Astrocyte (in vitro differentiated cells and primary cell): Measurements from ENCODE around the gene XCL2. TPM values are rescaled to one million over a fixed set of nuclear protein-coding genes. Genes with fewer than 3 reads are reported as not detected.

Experiments
- DNase-seq: peaks from one replicate; pipeline ENCODE4 v3.0.0-alpha.2; 2010; ENCODE audit warnings: low read depth
- FAIRE-seq: peaks from 2 replicates; lab custom pipeline; 2011; peaks lifted over from hg19 to GRCh38; lab: Jason Lieb, UNC
- H2AFZ ChIP-seq: 2 replicates; pipeline ENCODE4 v1.6.0; 2012; ENCODE audit warnings: low read depth, low read length, inconsistent platforms
- H3K27ac ChIP-seq: 2 replicates; pipeline ENCODE4 v1.5.1; 2011; ENCODE audit warnings: low read depth, low read length, inconsistent platforms
- H3K27me3 ChIP-seq: 2 replicates; pipeline ENCODE4 v1.6.0; 2011; ENCODE audit warnings: low read length, inconsistent platforms; ENCODE audit not compliant: insufficient read depth
- H3K36me3 ChIP-seq: 2 replicates; pipeline ENCODE4 v1.5.1; 2011; ENCODE audit warnings: low read length, inconsistent platforms; ENCODE audit not compliant: insufficient read depth
- H3K4me1 ChIP-seq: 2 replicates; pipeline ENCODE4 v1.5.1; 2011; ENCODE audit warnings: low read length, inconsistent platforms; ENCODE audit not compliant: insufficient read depth
- H3K4me2 ChIP-seq: 2 replicates; pipeline ENCODE4 v1.6.0; 2012; ENCODE audit warnings: low read length, inconsistent platforms
- H3K4me3 ChIP-seq: 2 replicates; pipeline ENCODE4 v1.5.1; 2011; ENCODE audit warnings: low read depth, mild to moderate bottlenecking, low read length, inconsistent platforms; ENCODE audit not compliant: insufficient read depth
- H3K79me2 ChIP-seq: 2 replicates; pipeline ENCODE4 v1.6.0; 2012; ENCODE audit warnings: mild to moderate bottlenecking, low read length, inconsistent platforms; ENCODE audit not compliant: insufficient read depth
- H3K9ac ChIP-seq: 2 replicates; pipeline ENCODE4 v1.6.0; 2012; ENCODE audit warnings: mild to moderate bottlenecking, low read length, inconsistent platforms
- H3K9me3 ChIP-seq: 2 replicates; pipeline ENCODE4 v1.5.1; 2012; ENCODE audit warnings: low read depth, mild to moderate bottlenecking, low read length, inconsistent platforms; ENCODE audit not compliant: insufficient read depth
- H4K20me1 ChIP-seq: 2 replicates; pipeline ENCODE4 v1.6.0; 2012; ENCODE audit warnings: low read length, inconsistent platforms; ENCODE audit not compliant: insufficient read depth
- H3K27ac Mint-ChIP-seq: one replicate; pipeline ENCODE4 v1.8.0; 2021; ENCODE audit warnings: mild to moderate bottlenecking, mixed read lengths; ENCODE audit not compliant: unreplicated experiment
- H3K27me3 Mint-ChIP-seq: one replicate; pipeline ENCODE4 v1.8.0; 2021; ENCODE audit warnings: low read depth, mixed read lengths; ENCODE audit not compliant: unreplicated experiment
- H3K36me3 Mint-ChIP-seq: one replicate; pipeline ENCODE4 v1.8.0; 2021; ENCODE audit warnings: low read depth, mixed read lengths; ENCODE audit not compliant: unreplicated experiment
- H3K4me1 Mint-ChIP-seq: one replicate; pipeline ENCODE4 v1.8.0; 2021; ENCODE audit warnings: low read depth, mixed read lengths; ENCODE audit not compliant: unreplicated experiment
- H3K4me3 Mint-ChIP-seq: one replicate; pipeline ENCODE4 v1.8.0; 2021; ENCODE audit warnings: mild to moderate bottlenecking, moderate library complexity, mixed read lengths; ENCODE audit not compliant: unreplicated experiment
- H3K9me3 Mint-ChIP-seq: one replicate; pipeline ENCODE4 v1.8.0; 2021; ENCODE audit warnings: mild to moderate bottlenecking, mixed read lengths; ENCODE audit not compliant: unreplicated experiment
- EZH2 ChIP-seq: IDR thresholded peaks from 2 replicates; pipeline ENCODE4 v1.6.1; 2012; ENCODE audit warnings: mild to moderate bottlenecking, low read length, inconsistent platforms; ENCODE audit not compliant: insufficient read depth
- total RNA-seq: library from RNA; stranded (reverse); gene quantifications from 2 replicates; pipeline ENCODE4 v1.2.1, GENCODE V29; 2021
- TF ChIP-seq, protein P1 (sequence below): IDR thresholded peaks from 2 replicates; pipeline ENCODE4 v1.5.1; 2011; ENCODE audit warnings: low read depth, mild to moderate bottlenecking, inconsistent platforms, low read length, moderate library complexity; ENCODE audit not compliant: insufficient read depth

The XCL2 gene
- total RNA-seq, 1 donor from 2014 or later: not detected

DNA sequence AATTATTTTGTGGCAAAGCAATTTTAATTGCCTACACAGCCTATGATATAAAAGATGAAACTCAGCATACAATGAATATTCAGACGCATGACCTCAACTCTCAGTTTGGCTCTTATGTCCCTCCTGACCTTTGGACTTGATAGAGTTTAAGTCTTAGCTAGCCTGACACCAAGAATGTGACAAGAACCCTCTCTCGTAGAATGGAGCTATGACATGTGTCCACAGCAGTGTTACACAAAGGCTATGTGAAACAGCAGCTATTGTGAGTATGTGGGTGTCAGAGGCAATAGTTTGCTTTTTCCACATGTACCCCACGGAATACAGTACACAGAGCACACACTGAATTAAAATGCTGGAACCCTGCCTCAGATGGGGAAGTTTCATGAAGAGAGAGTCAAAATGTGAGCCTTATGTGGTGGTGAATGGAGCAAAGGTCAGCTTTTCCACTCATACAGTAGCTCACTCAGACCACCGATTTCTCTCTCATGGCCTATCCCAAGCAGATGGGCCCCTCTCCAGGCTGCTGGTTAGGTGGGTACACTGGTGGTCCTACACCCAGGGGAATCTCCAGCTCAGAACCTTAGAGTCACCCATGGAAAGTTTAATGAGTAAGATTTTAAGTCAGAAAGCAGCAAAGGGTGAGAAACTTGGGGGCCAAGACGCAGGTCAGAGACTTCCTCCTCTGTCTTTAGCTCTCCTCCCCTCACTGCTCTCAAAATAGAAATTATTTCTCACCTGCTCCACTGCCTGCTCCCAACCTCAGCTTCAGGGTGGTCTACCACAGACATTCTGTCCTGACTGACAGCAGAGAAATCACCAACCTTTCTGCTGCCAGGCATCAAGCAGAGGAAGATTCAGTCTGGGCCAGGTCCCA lies 10.1 kb upstream of the XCL2 start:
- Histone ChIP-seq H2AFZ (no peak overlapping the region), H3K36me3 (no peaks in the 10 kb centered on the region), H3K79me2 (no peaks in the 10 kb centered on the region), H3K27me3 (no peaks in the 10 kb centered on the region), H3K4me1 (no peaks in the 10 kb centered on the region), H4K20me1 (no peaks in the 10 kb centered on the region), H3K9ac (no peak overlapping the region), H3K4me3 (no peak overlapping the region), H3K4me2 (no peak overlapping the region), H3K9me3 (no peaks in the 10 kb centered on the region), H3K27ac (no peak overlapping the region)
- no peaks in the 10 kb centered on the region for H3K36me3 Mint-ChIP-seq
- H3K27me3 Mint-ChIP-seq: peaks cover 2% of the 10 kb centered on the region
- no peak overlapping the region for H3K27ac Mint-ChIP-seq
- H3K4me1 Mint-ChIP-seq: peaks cover 13% of the 10 kb centered on the region
- DNase-seq: no peak
- no peak for FAIRE-seq
- H3K4me3 Mint-ChIP-seq: no peak overlapping the region
- TF ChIP-seq, protein P1, sequence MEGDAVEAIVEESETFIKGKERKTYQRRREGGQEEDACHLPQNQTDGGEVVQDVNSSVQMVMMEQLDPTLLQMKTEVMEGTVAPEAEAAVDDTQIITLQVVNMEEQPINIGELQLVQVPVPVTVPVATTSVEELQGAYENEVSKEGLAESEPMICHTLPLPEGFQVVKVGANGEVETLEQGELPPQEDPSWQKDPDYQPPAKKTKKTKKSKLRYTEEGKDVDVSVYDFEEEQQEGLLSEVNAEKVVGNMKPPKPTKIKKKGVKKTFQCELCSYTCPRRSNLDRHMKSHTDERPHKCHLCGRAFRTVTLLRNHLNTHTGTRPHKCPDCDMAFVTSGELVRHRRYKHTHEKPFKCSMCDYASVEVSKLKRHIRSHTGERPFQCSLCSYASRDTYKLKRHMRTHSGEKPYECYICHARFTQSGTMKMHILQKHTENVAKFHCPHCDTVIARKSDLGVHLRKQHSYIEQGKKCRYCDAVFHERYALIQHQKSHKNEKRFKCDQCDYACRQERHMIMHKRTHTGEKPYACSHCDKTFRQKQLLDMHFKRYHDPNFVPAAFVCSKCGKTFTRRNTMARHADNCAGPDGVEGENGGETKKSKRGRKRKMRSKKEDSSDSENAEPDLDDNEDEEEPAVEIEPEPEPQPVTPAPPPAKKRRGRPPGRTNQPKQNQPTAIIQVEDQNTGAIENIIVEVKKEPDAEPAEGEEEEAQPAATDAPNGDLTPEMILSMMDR: no peak
- no peak for TF ChIP-seq EZH2
- H3K9me3 Mint-ChIP-seq: peaks cover 2% of the 10 kb centered on the region

DNA sequence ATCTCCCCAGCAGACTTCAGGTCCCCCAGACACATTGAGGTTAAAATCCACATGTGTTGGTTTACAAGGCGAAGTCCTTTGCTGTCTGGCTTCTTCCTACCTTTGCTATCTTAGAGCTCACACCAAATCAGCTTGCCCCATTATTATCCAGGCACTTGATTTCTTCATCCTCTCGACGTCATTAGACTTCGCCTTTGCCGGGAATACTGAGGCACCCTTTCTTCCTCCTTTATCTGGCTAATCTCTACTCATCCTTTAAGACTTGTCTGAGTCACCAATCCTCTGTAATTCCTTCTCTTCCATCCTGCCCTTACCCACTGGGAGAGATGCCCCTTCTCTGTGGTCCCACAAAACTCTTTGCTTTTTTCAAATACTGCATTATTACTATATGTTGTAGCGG lies 9.2 kb upstream of the XCL2 start:
- Histone ChIP-seq H3K4me3 (no peak overlapping the region), H3K36me3 (no peaks in the 10 kb centered on the region), H3K79me2 (no peaks in the 10 kb centered on the region), H3K4me1 (no peaks in the 10 kb centered on the region), H3K9ac (no peak overlapping the region), H3K4me2 (no peak overlapping the region), H4K20me1 (no peaks in the 10 kb centered on the region), H2AFZ (no peak overlapping the region), H3K27ac (no peak overlapping the region), H3K9me3 (no peaks in the 10 kb centered on the region), H3K27me3 (no peaks in the 10 kb centered on the region)
- TF ChIP-seq, protein P1: no peak
- no peak for TF ChIP-seq EZH2
- Mint-ChIP-seq H3K4me3 (no peak overlapping the region), H3K27me3 (peaks cover 8% of the 10 kb centered on the region), H3K36me3 (peaks cover 1% of the 10 kb centered on the region), H3K27ac (no peak overlapping the region), H3K4me1 (peaks cover 11% of the 10 kb centered on the region), H3K9me3 (peaks cover 4% of the 10 kb centered on the region)
- DNase-seq: no peak
- FAIRE-seq: no peak

DNA sequence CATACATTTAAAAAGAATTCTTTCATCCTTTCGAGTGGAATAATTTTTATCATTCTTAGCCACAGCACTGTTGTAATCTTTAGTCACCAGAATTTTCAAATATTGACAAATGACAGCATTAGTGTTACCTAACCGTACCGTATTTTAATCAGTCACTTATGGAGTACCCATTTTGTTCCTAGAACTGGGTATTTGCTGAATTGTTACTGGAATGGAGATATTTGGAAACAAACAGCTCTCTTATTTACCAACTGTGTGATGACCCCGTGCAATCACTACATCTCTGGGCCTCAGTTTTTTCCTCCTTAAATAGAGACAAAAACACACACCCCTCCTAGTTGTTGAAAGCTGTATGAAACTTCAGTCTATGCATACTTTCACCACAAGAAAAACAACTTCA lies 7.9 kb upstream of the XCL2 start:
- Histone ChIP-seq H3K4me2 (no peak overlapping the region), H3K27ac (no peak overlapping the region), H3K4me3 (no peak overlapping the region), H4K20me1 (no peaks in the 10 kb centered on the region), H3K9me3 (no peaks in the 10 kb centered on the region), H3K9ac (no peak overlapping the region), H3K27me3 (no peaks in the 10 kb centered on the region), H3K79me2 (no peaks in the 10 kb centered on the region), H2AFZ (no peak overlapping the region), H3K4me1 (no peaks in the 10 kb centered on the region), H3K36me3 (no peaks in the 10 kb centered on the region)
- Mint-ChIP-seq H3K27ac (no peak overlapping the region), H3K36me3 (peaks cover 1% of the 10 kb centered on the region), H3K4me3 (no peak overlapping the region), H3K4me1 (peaks cover 5% of the 10 kb centered on the region), H3K27me3 (peaks cover 12% of the 10 kb centered on the region), H3K9me3 (peaks cover 4% of the 10 kb centered on the region)
- no peak for DNase-seq
- FAIRE-seq: no peak
- TF ChIP-seq, protein P1: no peak
- TF ChIP-seq EZH2: no peak
